Measurements from ENCODE around the gene MYO16. TPM values are rescaled to one million over a fixed set of nuclear protein-coding genes. Genes with fewer than 3 reads are reported as not detected.
A peak's percentile ranks its signal among the peaks of the same experiment; 100 is the strongest.

The MYO16 gene
- total and polyA plus RNA-seq, 8 donors: 0.03 to 0.47 (median 0.16) TPM

DNA sequence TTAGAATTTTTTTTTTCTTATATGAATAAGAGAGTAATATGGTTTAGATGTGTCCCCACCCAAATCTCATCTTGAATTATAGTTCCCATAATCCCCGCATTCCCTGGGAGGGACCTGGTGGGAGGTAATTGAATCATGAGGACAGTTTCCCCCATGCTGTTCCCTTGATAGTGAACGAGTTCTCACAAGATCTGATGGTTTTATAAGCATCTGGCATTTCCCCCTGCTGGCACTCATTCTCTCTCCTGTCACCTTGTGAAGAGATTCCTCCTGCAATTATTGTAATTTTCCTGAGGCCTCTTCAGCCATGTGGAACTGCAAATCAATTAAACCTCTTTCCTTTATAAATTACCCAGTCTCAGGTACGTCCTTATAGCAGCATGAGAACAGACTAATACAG lies 205.7 kb downstream of the MYO16 start:
- intact Hi-C loops (cut with DNase I): no loop called here
- Histone ChIP-seq H3K27ac (no peak overlapping the region), H3K36me3 (no peaks in the 10 kb centered on the region), H3K27me3 (no peaks in the 10 kb centered on the region), H3K4me3 (no peak overlapping the region), H3K9me3 (no peaks in the 10 kb centered on the region), H3K4me1 (no peaks in the 10 kb centered on the region)
- FAIRE-seq (no peak), ATAC-seq (no peak), DNase-seq (no peak)
- no peak for TF ChIP-seq CTCF (IDR thresholded peaks at IDR 0.05)
- WGBS, 2 donors: 55 to 61% methylated on average over 3 of the region's 3 CpGs

GRCh38 chr13:108850691-108851090 lies 221.3 kb downstream of the MYO16 start:
- DNase-seq (no peak), ATAC-seq (no peak), FAIRE-seq (no peak)
- no peak overlapping the region for H3K27ac ChIP-seq
- intact Hi-C loops (cut with DNase I): no loop called here
- H3K9me3 ChIP-seq: no peaks in the 10 kb centered on the region
- no peak for TF ChIP-seq CTCF (IDR thresholded peaks at IDR 0.05)
- H3K36me3 ChIP-seq: no peaks in the 10 kb centered on the region
- H3K27me3 ChIP-seq: no peaks in the 10 kb centered on the region
- H3K4me3 ChIP-seq: no peak overlapping the region
- WGBS, 2 donors: 33 to 41% methylated on average over 4 of the region's 4 CpGs
- H3K4me1 ChIP-seq: no peaks in the 10 kb centered on the region

DNA sequence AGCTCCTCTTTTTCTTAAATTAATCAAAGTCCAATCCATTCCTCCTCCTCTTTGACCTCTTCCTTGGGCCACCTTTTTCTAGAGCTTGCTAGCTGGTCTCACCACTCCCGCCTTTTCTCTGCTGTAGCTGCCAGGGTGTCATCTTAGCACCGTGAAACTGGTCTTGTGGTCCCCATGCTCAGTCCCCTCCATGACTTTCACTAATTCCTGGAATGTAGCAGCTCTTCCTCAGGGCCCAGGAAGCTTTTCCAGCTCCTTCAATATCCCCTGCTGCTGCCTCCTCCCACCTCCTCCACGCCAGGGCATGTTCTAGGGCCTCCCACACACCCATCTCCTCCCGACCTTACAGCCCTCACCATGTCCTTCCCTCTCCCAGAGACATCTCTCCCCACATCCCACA lies 222.2 kb downstream of the MYO16 start:
- FAIRE-seq: no peak
- no peak overlapping the region for H3K27ac ChIP-seq
- H3K27me3 ChIP-seq: no peaks in the 10 kb centered on the region
- no peaks in the 10 kb centered on the region for H3K36me3 ChIP-seq
- ATAC-seq: no peak
- 45 to 64% methylated on average over 4 of the region's 4 CpGs for WGBS, 2 donors
- no peak overlapping the region for H3K4me3 ChIP-seq
- H3K9me3 ChIP-seq: no peaks in the 10 kb centered on the region
- no peak for DNase-seq
- intact Hi-C loops (cut with DNase I): no loop called here
- H3K4me1 ChIP-seq: no peaks in the 10 kb centered on the region
- TF ChIP-seq CTCF (IDR thresholded peaks at IDR 0.05): no peak

DNA sequence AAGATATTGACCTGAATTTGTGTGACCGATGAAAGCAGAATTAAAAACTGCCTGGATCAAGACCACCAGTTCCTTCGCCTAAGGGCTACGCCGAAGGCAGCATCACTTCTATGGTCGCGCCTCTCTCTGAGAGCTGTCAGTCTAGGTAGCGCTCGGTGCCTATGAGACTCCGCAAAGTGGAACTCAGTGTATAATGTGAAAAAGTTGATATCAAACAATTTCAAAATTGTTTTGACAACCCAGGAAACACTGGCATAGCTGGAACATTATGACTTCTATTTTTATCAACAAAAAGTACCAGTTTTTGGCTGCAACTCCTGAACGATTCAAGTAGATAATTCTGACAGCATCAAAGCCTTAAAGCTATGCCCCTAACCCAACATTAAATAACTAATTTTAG lies 223.6 kb downstream of the MYO16 start:
- no peak for ATAC-seq
- no peak for DNase-seq
- H3K9me3 ChIP-seq: no peaks in the 10 kb centered on the region
- H3K36me3 ChIP-seq: no peaks in the 10 kb centered on the region
- intact Hi-C loops (cut with DNase I): no loop called here
- H3K27ac ChIP-seq: no peak overlapping the region
- TF ChIP-seq CTCF (IDR thresholded peaks at IDR 0.05): no peak
- WGBS, 2 donors: 79 to 88% methylated on average over 10 of the region's 10 CpGs
- no peak overlapping the region for H3K4me3 ChIP-seq
- no peaks in the 10 kb centered on the region for H3K4me1 ChIP-seq
- FAIRE-seq: no peak
- H3K27me3 ChIP-seq: no peaks in the 10 kb centered on the region

DNA sequence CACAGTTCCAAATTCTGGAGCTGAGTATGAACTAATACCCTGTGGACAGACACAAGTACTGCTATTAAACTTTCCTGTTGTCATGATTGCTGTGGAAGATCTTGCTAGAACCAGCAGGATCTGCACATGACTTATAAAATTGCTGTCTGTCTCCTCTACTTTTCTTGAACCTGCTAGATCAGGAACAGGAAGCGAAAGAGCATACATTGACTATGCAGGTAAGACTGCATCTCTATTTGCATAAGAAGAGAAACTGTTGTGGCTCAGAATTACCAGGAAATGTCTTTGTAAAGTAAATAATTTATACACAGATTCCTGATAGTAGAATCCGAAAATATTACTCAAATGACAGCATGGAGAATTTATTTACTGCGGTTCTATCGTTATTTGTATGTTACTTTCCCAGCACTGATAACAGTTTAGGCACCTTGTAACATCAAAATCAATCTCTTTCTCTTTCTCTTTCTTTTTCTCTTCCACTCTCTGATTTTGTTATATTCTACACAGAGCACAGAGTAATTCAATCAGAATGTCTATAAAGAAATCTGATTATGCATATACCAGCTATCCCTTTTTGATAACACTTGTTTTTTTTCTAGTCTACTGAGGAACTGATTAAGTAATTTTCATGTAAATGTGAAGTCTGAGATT lies 226.5 kb downstream of the MYO16 start:
- ATAC-seq (peak in 2 of 4 donors; percentile 28 to 49), DNase-seq (no peak), FAIRE-seq (peak; percentile 13)
- WGBS, 2 donors: 42 to 44% methylated on average over 4 of the region's 4 CpGs
- Histone ChIP-seq H3K27ac (no peak overlapping the region), H3K4me3 (no peak overlapping the region), H3K27me3 (no peaks in the 10 kb centered on the region), H3K36me3 (no peaks in the 10 kb centered on the region), H3K9me3 (no peaks in the 10 kb centered on the region), H3K4me1 (no peaks in the 10 kb centered on the region)
- intact Hi-C loops (cut with DNase I): no loop called here
- TF ChIP-seq CTCF (IDR thresholded peaks at IDR 0.05): no peak
